Measurements from ENCODE around the gene TACR1.
"Not testable (repeated sequence)": the region's sequence is repeated elsewhere in the genome, so short reads cannot be mapped to it uniquely, and the experiment has no call there.

TACR1 gene

DNA sequence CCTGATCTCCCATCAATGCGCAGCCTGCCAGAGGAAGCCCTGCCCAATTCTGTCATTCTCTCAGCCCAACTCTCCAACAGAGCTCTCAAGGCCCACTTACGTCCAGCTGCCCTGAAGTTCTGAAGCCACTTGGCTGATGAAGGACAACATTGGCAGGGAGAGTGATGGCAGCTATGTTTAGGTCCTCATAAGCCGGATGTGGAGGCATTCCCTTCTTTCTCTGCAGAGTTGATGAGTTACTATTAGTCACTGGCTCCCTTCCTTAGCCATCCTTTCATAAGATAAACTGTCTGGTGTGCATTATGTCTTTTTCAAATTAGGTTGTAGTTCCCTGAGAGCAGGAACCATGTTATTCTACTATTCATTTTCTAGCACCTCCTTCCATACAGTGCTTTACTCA is 22.5 kb upstream of the TACR1 start:
- no peaks in the 10 kb centered on the region for H4K20me1 ChIP-seq (ENCODE audit: insufficient read depth, low read length)
- no peaks in the 10 kb centered on the region for H3K4me1 ChIP-seq (ENCODE audit: low read length)
- no peaks in the 10 kb centered on the region for H3K36me3 ChIP-seq (replicated peaks; ENCODE audit: insufficient read depth, low read length)
- H3K4me3 ChIP-seq (ENCODE audit: low read length) = no peak overlapping the region
- H3K4me2 ChIP-seq (ENCODE audit: low read depth, low read length) = no peak overlapping the region
- no peaks in the 10 kb centered on the region for H3K27me3 ChIP-seq (replicated peaks; ENCODE audit: insufficient read depth, low read length)
- no peaks in the 10 kb centered on the region for H3K79me2 ChIP-seq (ENCODE audit: low read length)
- no peaks in the 10 kb centered on the region for H3F3A ChIP-seq (ENCODE audit: insufficient read depth, low read length)
- H3K9me3 ChIP-seq (replicated peaks; ENCODE audit: insufficient read depth, low read length) = no peaks in the 10 kb centered on the region
- no peak overlapping the region for H3K27ac ChIP-seq (ENCODE audit: low read length)
- no peaks in the 10 kb centered on the region for H3K9me2 ChIP-seq (replicated peaks; ENCODE audit: insufficient read depth, low read length)
- no peak for DNase-seq
- no peak overlapping the region for H2AFZ ChIP-seq (ENCODE audit: low read length)
- no peak overlapping the region for H3K9ac ChIP-seq (ENCODE audit: low read length)
- TF ChIP-seq EZH2phosphoT487 (IDR thresholded peaks at IDR 0.05; ENCODE audit: low read length) = no peak
- TF ChIP-seq, protein P1, sequence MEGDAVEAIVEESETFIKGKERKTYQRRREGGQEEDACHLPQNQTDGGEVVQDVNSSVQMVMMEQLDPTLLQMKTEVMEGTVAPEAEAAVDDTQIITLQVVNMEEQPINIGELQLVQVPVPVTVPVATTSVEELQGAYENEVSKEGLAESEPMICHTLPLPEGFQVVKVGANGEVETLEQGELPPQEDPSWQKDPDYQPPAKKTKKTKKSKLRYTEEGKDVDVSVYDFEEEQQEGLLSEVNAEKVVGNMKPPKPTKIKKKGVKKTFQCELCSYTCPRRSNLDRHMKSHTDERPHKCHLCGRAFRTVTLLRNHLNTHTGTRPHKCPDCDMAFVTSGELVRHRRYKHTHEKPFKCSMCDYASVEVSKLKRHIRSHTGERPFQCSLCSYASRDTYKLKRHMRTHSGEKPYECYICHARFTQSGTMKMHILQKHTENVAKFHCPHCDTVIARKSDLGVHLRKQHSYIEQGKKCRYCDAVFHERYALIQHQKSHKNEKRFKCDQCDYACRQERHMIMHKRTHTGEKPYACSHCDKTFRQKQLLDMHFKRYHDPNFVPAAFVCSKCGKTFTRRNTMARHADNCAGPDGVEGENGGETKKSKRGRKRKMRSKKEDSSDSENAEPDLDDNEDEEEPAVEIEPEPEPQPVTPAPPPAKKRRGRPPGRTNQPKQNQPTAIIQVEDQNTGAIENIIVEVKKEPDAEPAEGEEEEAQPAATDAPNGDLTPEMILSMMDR (IDR thresholded peaks at IDR 0.05; ENCODE audit: low read length) = no peak
- TF ChIP-seq EZH2 (optimal IDR thresholded peaks at IDR 0.05; ENCODE audit: low read depth, low read length) = no peak

DNA sequence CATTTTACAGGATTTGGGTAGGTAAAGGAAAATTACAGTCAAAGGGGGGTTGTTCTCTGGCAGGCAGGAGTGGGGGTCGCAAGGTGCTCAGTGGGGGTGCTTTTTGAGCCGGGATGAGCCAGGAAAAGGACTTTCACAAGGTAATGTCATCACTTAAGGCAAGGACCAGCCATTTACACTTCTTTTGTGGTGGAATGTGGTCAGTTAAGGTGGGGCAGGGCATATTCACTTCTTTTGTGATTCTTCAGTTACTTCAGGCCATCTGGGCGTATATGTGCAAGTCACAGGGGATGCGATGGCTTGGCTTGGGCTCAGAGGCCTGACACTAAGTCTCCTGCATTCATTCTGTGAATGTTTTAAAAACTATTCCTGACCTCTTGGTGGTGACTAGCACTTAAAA is 19.9 kb upstream of the TACR1 start:
- not testable (repeated sequence) for H2AFZ ChIP-seq (ENCODE audit: low read length); H3K27me3 ChIP-seq (replicated peaks; ENCODE audit: insufficient read depth, low read length); H3K4me1 ChIP-seq (ENCODE audit: low read length); H3K9me2 ChIP-seq (replicated peaks; ENCODE audit: insufficient read depth, low read length); H3K4me2 ChIP-seq (ENCODE audit: low read depth, low read length); H3K36me3 ChIP-seq (replicated peaks; ENCODE audit: insufficient read depth, low read length); H3K9ac ChIP-seq (ENCODE audit: low read length); H3K27ac ChIP-seq (ENCODE audit: low read length); H3K9me3 ChIP-seq (replicated peaks; ENCODE audit: insufficient read depth, low read length); H3K79me2 ChIP-seq (ENCODE audit: low read length); H3F3A ChIP-seq (ENCODE audit: insufficient read depth, low read length); H3K4me3 ChIP-seq (ENCODE audit: low read length); H4K20me1 ChIP-seq (ENCODE audit: insufficient read depth, low read length); DNase-seq

DNA sequence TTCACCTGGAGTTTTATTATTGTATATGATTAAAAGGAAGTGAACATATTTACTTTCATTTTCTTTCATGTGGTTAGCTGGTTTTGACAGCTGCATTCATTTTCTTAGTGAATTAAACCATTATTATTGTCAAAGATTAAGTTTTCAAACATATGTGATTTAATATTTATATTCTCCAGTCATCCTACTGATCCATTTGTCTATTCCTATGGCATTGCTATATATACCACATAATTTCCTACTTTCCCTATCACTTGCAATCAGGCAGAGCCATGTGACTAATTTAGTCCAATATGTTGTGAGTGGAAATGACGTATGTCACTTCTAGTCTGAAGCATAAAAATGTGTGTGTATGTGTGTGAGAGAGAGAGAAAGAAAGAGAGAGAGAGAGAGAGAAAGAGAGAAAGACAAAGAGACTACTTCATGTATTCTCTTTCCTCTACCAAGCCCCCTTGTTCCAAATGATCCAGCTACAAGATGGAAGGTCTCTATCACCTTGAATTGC is 12.0 kb upstream of the TACR1 start:
- no peaks in the 10 kb centered on the region for H3F3A ChIP-seq (ENCODE audit: insufficient read depth, low read length)
- H4K20me1 ChIP-seq (ENCODE audit: insufficient read depth, low read length) = no peaks in the 10 kb centered on the region; the same call in 1 of the 2 replicates
- H3K9me2 ChIP-seq (replicated peaks; ENCODE audit: insufficient read depth, low read length) = no peaks in the 10 kb centered on the region
- no peak overlapping the region for H3K27ac ChIP-seq (ENCODE audit: low read length)
- no peak overlapping the region for H3K4me2 ChIP-seq (ENCODE audit: low read depth, low read length)
- no peaks in the 10 kb centered on the region for H3K36me3 ChIP-seq (replicated peaks; ENCODE audit: insufficient read depth, low read length)
- no peaks in the 10 kb centered on the region for H3K9me3 ChIP-seq (replicated peaks; ENCODE audit: insufficient read depth, low read length)
- TF ChIP-seq EZH2 (optimal IDR thresholded peaks at IDR 0.05; ENCODE audit: low read depth, low read length) (no peak), EZH2phosphoT487 (IDR thresholded peaks at IDR 0.05; ENCODE audit: low read length) (no peak)
- no peaks in the 10 kb centered on the region for H3K79me2 ChIP-seq (ENCODE audit: low read length)
- DNase-seq = no peak
- H3K27me3 ChIP-seq (replicated peaks; ENCODE audit: insufficient read depth, low read length) = no peaks in the 10 kb centered on the region
- H3K4me1 ChIP-seq (ENCODE audit: low read length) = no peaks in the 10 kb centered on the region
- H2AFZ ChIP-seq (ENCODE audit: low read length) = no peak overlapping the region
- no peak overlapping the region for H3K9ac ChIP-seq (ENCODE audit: low read length)
- H3K4me3 ChIP-seq (ENCODE audit: low read length) = no peak overlapping the region

DNA sequence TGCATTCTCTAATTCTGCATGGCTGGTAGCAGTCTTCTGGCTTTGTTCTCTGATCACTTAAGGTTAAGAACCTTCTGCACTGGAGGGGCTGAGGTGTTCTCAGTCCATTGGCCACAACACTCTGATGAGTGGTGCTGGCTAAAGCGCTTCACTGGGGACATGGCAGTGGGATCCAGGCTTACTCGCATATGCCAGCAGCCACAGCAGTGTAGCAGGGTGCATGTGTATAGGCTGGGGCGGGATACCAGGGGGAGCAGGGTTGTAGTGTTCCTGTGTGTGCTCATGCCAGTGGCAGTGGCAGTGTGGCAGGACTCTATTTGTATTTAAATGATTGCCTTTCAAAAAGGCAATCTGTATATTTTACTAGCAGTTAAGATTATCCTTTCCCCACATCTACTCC is 11.1 kb upstream of the TACR1 start:
- Histone ChIP-seq H4K20me1 (ENCODE audit: insufficient read depth, low read length) (no peaks in the 10 kb centered on the region; the same call in 1 of the 2 replicates), H3K79me2 (ENCODE audit: low read length) (no peaks in the 10 kb centered on the region), H3F3A (ENCODE audit: insufficient read depth, low read length) (no peaks in the 10 kb centered on the region), H3K27me3 (replicated peaks; ENCODE audit: insufficient read depth, low read length) (no peaks in the 10 kb centered on the region), H3K4me3 (ENCODE audit: low read length) (no peak overlapping the region), H3K36me3 (replicated peaks; ENCODE audit: insufficient read depth, low read length) (no peaks in the 10 kb centered on the region), H3K9me3 (replicated peaks; ENCODE audit: insufficient read depth, low read length) (no peaks in the 10 kb centered on the region), H3K27ac (ENCODE audit: low read length) (no peak overlapping the region), H2AFZ (ENCODE audit: low read length) (no peak overlapping the region), H3K9me2 (replicated peaks; ENCODE audit: insufficient read depth, low read length) (no peaks in the 10 kb centered on the region), H3K4me1 (ENCODE audit: low read length) (no peaks in the 10 kb centered on the region), H3K4me2 (ENCODE audit: low read depth, low read length) (no peak overlapping the region), H3K9ac (ENCODE audit: low read length) (no peak overlapping the region)
- TF ChIP-seq, protein P1 (IDR thresholded peaks at IDR 0.05; ENCODE audit: low read length) = no peak
- no peak for TF ChIP-seq EZH2 (optimal IDR thresholded peaks at IDR 0.05; ENCODE audit: low read depth, low read length)
- no peak for TF ChIP-seq EZH2phosphoT487 (IDR thresholded peaks at IDR 0.05; ENCODE audit: low read length)
- DNase-seq = no peak
